DND-41 (cell line): ENCODE measurements around the gene PPP1R12A.

ENCODE experiments used
- CTCF ChIP-seq: IDR thresholded peaks from 2 replicates; pipeline ENCODE4 v1.5.1; 2012; ENCODE audit warnings: borderline replicate concordance, low read length, moderate library complexity, mild to moderate bottlenecking; ENCODE audit not compliant: poor library complexity, severe bottlenecking; ENCODE audit errors: extremely low read depth
- EZH2 ChIP-seq: IDR thresholded peaks from 3 replicates; pipeline ENCODE4 v1.6.1; 2012; ENCODE audit warnings: borderline replicate concordance, low read depth, mild to moderate bottlenecking, moderate library complexity, low read length, inconsistent platforms; ENCODE audit not compliant: severe bottlenecking

- TF ChIP-seq CTCF (no peak), EZH2 (no peak)
Measured at GRCh38 chr12:79843978-79844377, 90.9 kb downstream of the PPP1R12A start.
